ENCODE results near the gene HOXA13. TPM values are rescaled to one million over a fixed set of nuclear protein-coding genes. Genes with fewer than 3 reads are reported as not detected.

HOXA13 gene
- total RNA-seq, 3 donors from 2014 or later (not counting 1 experiment from before 2014, with no cell fraction given), result not detected

- H3K9me3 Mint-ChIP-seq, result no peaks in the 10 kb centered on the region
- WGBS (ENCODE audit: insufficient coverage), result 64% methylated on average over 3 of the region's 4 CpGs
- H3K36me3 Mint-ChIP-seq, result no peaks in the 10 kb centered on the region
- Histone ChIP-seq H3K27ac (ENCODE audit: low read length) (no peak overlapping the region), H3K4me1 (ENCODE audit: control insufficient read depth, insufficient read depth, low read length) (peaks cover 7% of the 10 kb centered on the region), H3K9me3 (ENCODE audit: control insufficient read depth, insufficient read depth, low read length) (no peaks in the 10 kb centered on the region), H3K4me3 (ENCODE audit: low read length) (no peak overlapping the region), H3K36me3 (ENCODE audit: control insufficient read depth, insufficient read depth, low read length) (no peaks in the 10 kb centered on the region), H3K27me3 (ENCODE audit: control insufficient read depth, insufficient read depth, low read length) (peaks cover 78% of the 10 kb centered on the region)
- H3K4me1 Mint-ChIP-seq, result peaks cover 0 to 17% of the 10 kb centered on the region in 2 donors
- DNase-seq (no peak), ATAC-seq (no peak)
- TF ChIP-seq CTCF (IDR thresholded peaks at IDR 0.05), result no peak
- intact Hi-C loops (cut with micrococcal nuclease), result loop anchor here (10.0 kb wide), 1 partner anchor 83 kb away; the partner anchor contains the start of gene HOXA9
- H3K4me3 Mint-ChIP-seq, result no peak overlapping the region
- no peak overlapping the region for H3K27ac Mint-ChIP-seq
- peaks cover 77 to 81% of the 10 kb centered on the region in 2 donors for H3K27me3 Mint-ChIP-seq (ENCODE audit: low read depth in 2 of 2)
Measured at GRCh38 chr7:27247452-27248426, 47.8 kb upstream of the HOXA13 start.

- Mint-ChIP-seq H3K27me3 (ENCODE audit: low read depth in 2 of 2) (peaks cover 77 to 81% of the 10 kb centered on the region in 2 donors), H3K4me3 (no peak overlapping the region), H3K4me1 (peaks cover 0 to 19% of the 10 kb centered on the region in 2 donors), H3K9me3 (no peaks in the 10 kb centered on the region), H3K36me3 (no peaks in the 10 kb centered on the region), H3K27ac (no peak overlapping the region)
- Histone ChIP-seq H3K27me3 (ENCODE audit: control insufficient read depth, insufficient read depth, low read length) (peaks cover 80% of the 10 kb centered on the region), H3K4me3 (ENCODE audit: low read length) (no peak overlapping the region), H3K9me3 (ENCODE audit: control insufficient read depth, insufficient read depth, low read length) (no peaks in the 10 kb centered on the region), H3K4me1 (ENCODE audit: control insufficient read depth, insufficient read depth, low read length) (peaks cover 11% of the 10 kb centered on the region), H3K27ac (ENCODE audit: low read length) (no peak overlapping the region), H3K36me3 (ENCODE audit: control insufficient read depth, insufficient read depth, low read length) (no peaks in the 10 kb centered on the region)
- WGBS (ENCODE audit: insufficient coverage), result 48% methylated on average over 7 of the region's 7 CpGs
- intact Hi-C loops (cut with micrococcal nuclease), result loop anchor here (10.0 kb wide), 1 partner anchor 82 kb away; the partner anchor contains the start of gene HOXA9
- ATAC-seq (no peak), DNase-seq (no peak)
- no peak for TF ChIP-seq CTCF (IDR thresholded peaks at IDR 0.05)
Measured at GRCh38 chr7:27247000-27247399, 47.1 kb upstream of the HOXA13 start.

GRCh38 chr7:27245798-27246691, 46.2 kb upstream of the HOXA13 start:
- Mint-ChIP-seq H3K27me3 (ENCODE audit: low read depth in 2 of 2) (peaks cover 79 to 83% of the 10 kb centered on the region in 2 donors), H3K4me3 (no peak overlapping the region), H3K36me3 (no peaks in the 10 kb centered on the region), H3K9me3 (no peaks in the 10 kb centered on the region), H3K27ac (no peak overlapping the region), H3K4me1 (peaks cover 0 to 17% of the 10 kb centered on the region in 2 donors)
- H3K9me3 ChIP-seq (ENCODE audit: control insufficient read depth, insufficient read depth, low read length), result no peaks in the 10 kb centered on the region
- TF ChIP-seq CTCF (IDR thresholded peaks at IDR 0.05), result no peak
- intact Hi-C loops (cut with micrococcal nuclease), result loop anchor here (10.0 kb wide), 1 partner anchor 81 kb away; the partner anchor contains the start of gene HOXA9
- H3K27ac ChIP-seq (ENCODE audit: low read length), result no peak overlapping the region
- ATAC-seq, result peak in 1 of 3 donors; percentile 38
- peaks cover 84% of the 10 kb centered on the region for H3K27me3 ChIP-seq (ENCODE audit: control insufficient read depth, insufficient read depth, low read length)
- H3K4me1 ChIP-seq (ENCODE audit: control insufficient read depth, insufficient read depth, low read length), result peaks cover 11% of the 10 kb centered on the region
- H3K4me3 ChIP-seq (ENCODE audit: low read length), result no peak overlapping the region
- H3K36me3 ChIP-seq (ENCODE audit: control insufficient read depth, insufficient read depth, low read length), result no peaks in the 10 kb centered on the region
- 4% methylated on average over 90 of the region's 90 CpGs for WGBS (ENCODE audit: insufficient coverage)
- no peak for DNase-seq

Data from natural killer cell (primary cell).